ENCODE data around the gene EEF1AKMT1. TPM values are rescaled to one million over a fixed set of nuclear protein-coding genes. Genes with fewer than 3 reads are reported as not detected.

Gene EEF1AKMT1
- total RNA-seq, 2 donors from 2014 or later, result 3.3 to 7.0 TPM

DNA sequence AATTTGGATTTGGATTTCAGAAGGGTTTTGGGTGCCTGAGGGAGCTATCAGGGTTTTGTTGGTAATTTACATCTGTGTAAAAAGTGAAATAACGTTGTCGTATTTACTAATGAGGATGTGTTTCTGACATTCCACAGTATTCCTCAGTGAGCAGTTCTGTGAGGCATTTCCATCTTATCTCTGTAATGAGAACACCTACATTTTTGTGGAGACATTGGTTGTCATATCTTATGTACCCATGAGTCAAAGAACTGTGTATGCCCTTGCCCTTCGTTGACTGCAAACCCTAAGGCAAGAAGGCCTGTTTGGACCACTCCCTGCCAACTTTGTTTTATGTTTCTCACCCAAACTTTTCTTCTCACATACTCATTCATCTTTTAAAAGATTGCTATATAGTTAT, 84.5 kb downstream of the EEF1AKMT1 start:
- DNase-seq (no peak), ATAC-seq (no peak)
- Histone ChIP-seq H3K9me3 (no peaks in the 10 kb centered on the region), H3K27me3 (no peaks in the 10 kb centered on the region), H3K4me3 (no peak overlapping the region), H3K4me1 (no peaks in the 10 kb centered on the region), H3K27ac (no peak overlapping the region), H3K36me3 (replicated peaks in 1 of 2; ENCODE audit: insufficient read depth in 1 of 2, low read depth in 2 of 2) (no peaks in the 10 kb centered on the region)
- TF ChIP-seq POLR2A (IDR thresholded peaks at IDR 0.05), result no peak
- TF ChIP-seq, protein P1, sequence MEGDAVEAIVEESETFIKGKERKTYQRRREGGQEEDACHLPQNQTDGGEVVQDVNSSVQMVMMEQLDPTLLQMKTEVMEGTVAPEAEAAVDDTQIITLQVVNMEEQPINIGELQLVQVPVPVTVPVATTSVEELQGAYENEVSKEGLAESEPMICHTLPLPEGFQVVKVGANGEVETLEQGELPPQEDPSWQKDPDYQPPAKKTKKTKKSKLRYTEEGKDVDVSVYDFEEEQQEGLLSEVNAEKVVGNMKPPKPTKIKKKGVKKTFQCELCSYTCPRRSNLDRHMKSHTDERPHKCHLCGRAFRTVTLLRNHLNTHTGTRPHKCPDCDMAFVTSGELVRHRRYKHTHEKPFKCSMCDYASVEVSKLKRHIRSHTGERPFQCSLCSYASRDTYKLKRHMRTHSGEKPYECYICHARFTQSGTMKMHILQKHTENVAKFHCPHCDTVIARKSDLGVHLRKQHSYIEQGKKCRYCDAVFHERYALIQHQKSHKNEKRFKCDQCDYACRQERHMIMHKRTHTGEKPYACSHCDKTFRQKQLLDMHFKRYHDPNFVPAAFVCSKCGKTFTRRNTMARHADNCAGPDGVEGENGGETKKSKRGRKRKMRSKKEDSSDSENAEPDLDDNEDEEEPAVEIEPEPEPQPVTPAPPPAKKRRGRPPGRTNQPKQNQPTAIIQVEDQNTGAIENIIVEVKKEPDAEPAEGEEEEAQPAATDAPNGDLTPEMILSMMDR (IDR thresholded peaks at IDR 0.05), result no peak
- intact Hi-C loops (cut with DNase I), result no loop called here
- 91 to 95% methylated on average over 3 of the region's 3 CpGs for WGBS, 2 donors

DNA sequence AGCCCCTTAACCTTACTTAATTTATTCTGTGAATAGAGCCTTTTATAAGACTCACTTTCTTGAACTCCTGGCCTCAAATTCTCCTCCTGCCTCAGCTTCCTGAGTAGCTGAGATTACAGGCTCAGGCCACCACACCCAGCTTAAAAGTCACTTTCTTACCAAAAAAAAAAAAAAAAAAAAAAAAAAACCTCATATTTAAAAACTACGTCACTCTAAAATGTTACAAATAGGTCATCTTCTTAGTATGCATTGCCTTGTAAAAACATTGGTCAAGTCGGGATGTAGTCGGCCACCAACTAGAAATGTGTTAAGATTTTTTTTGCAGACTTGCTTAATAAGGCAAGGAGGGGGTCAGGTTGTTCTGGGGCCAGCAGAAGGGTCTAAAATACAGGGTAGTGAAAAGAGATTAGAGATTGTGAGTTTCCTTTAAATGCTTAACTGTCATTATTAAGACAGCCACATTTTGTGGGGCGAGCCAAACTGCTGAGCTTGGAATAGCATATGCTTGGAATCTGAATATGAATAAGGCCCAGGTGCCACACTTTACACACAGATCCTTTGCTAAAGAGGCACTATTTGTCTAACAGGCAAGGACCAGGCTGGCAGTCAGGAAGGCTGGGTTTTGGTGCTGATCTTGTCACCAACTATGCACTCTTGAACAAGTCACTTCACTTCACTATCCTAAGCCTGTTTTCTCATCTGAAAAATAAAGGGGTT, 86.7 kb downstream of the EEF1AKMT1 start:
- Histone ChIP-seq H3K4me1 (no peaks in the 10 kb centered on the region), H3K27ac (no peak overlapping the region), H3K9me3 (no peaks in the 10 kb centered on the region), H3K27me3 (no peaks in the 10 kb centered on the region), H3K4me3 (no peak overlapping the region), H3K36me3 (replicated peaks in 1 of 2; ENCODE audit: insufficient read depth in 1 of 2, low read depth in 2 of 2) (no peaks in the 10 kb centered on the region)
- DNase-seq (no peak), ATAC-seq (no peak)
- intact Hi-C loops (cut with DNase I), result no loop called here
- WGBS, 2 donors, result 80 to 81% methylated on average over 4 of the region's 4 CpGs
- TF ChIP-seq, protein P1 (IDR thresholded peaks at IDR 0.05), result no peak
- no peak for TF ChIP-seq POLR2A (IDR thresholded peaks at IDR 0.05)

GRCh38 chr13:20686167-20686566, 87.6 kb downstream of the EEF1AKMT1 start:
- TF ChIP-seq, protein P1 (IDR thresholded peaks at IDR 0.05), result no peak
- TF ChIP-seq POLR2A (IDR thresholded peaks at IDR 0.05), result no peak
- no peak for DNase-seq
- intact Hi-C loops (cut with DNase I), result no loop called here
- Histone ChIP-seq H3K36me3 (replicated peaks in 1 of 2; ENCODE audit: insufficient read depth in 1 of 2, low read depth in 2 of 2) (no peaks in the 10 kb centered on the region), H3K27me3 (no peaks in the 10 kb centered on the region), H3K4me3 (no peak overlapping the region), H3K4me1 (no peaks in the 10 kb centered on the region), H3K27ac (no peak overlapping the region), H3K9me3 (no peaks in the 10 kb centered on the region)
- 91 to 100% methylated on average over 1 of the region's 1 CpG for WGBS, 2 donors
- no peak for ATAC-seq

GRCh38 chr13:20685092-20685491, 88.7 kb downstream of the EEF1AKMT1 start:
- no peak for ATAC-seq

More at GRCh38 chr13:20685092-20685491, 88.7 kb downstream of the EEF1AKMT1 start:
- Histone ChIP-seq H3K9me3 (no peaks in the 10 kb centered on the region), H3K4me3 (no peak overlapping the region), H3K36me3 (replicated peaks in 1 of 2; ENCODE audit: insufficient read depth in 1 of 2, low read depth in 2 of 2) (no peaks in the 10 kb centered on the region), H3K27ac (no peak overlapping the region), H3K4me1 (no peaks in the 10 kb centered on the region), H3K27me3 (no peaks in the 10 kb centered on the region)
- 81 to 82% methylated on average over 6 of the region's 6 CpGs for WGBS, 2 donors
- intact Hi-C loops (cut with DNase I), result no loop called here
- TF ChIP-seq POLR2A (IDR thresholded peaks at IDR 0.05), result no peak
- TF ChIP-seq, protein P1 (IDR thresholded peaks at IDR 0.05), result no peak
- no peak for DNase-seq
